NCI-H524 (cell line): ENCODE results near the gene CSN3.
"Not testable (repeated sequence)": the region's sequence is repeated elsewhere in the genome, so short reads cannot be mapped to it uniquely, and the experiment has no call there.

ENCODE experiments used
- DNase-seq, 2 experiments: peaks; one replicate each; lab custom pipeline; 2025; lab: John Stamatoyannopoulos, UW

Gene CSN3

GRCh38 chr4:70242297-70242696, at the start of gene CSN3:
CSN3 (plus strand) TSS chr4:70242597; CDS start chr4:70244820, 2,223 bp downstream.
- DNase-seq, result not testable (repeated sequence)

GRCh38 chr4:70192895-70193294, 49.5 kb upstream of the CSN3 start:
- no peak for DNase-seq

DNA sequence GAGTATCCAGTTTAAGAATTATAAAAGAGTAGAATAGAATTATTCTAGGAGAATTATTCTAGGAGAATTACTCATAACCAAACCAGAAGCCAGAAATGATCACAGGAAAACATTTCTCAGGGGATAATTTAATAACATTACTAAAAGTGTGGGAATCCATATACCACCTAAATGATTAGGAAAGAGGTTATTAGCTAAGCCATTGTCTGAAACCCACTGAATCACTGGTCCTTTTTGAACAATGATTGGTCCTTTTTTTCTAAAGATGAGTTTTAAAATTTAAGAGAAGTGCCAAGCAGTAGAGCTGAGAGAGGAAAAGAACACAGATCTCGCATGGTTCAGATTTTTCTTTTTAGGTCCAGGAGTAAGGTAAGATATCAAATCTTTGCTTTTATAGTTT, 47.0 kb upstream of the CSN3 start, which contains the start of gene ODAM:
ODAM (plus strand) TSS at position 301 of the 400 bp plus-strand sequence. CDS start 819 bp downstream, outside the sequence.
- no peak for DNase-seq

GRCh38 chr4:70196857-70197256, 45.5 kb upstream of the CSN3 start:
- DNase-seq, result no peak

GRCh38 chr4:70197842-70198241, 44.6 kb upstream of the CSN3 start:
- DNase-seq, result no peak

- no peak for DNase-seq
Measured at GRCh38 chr4:70203601-70204000, 38.8 kb upstream of the CSN3 start.

DNA sequence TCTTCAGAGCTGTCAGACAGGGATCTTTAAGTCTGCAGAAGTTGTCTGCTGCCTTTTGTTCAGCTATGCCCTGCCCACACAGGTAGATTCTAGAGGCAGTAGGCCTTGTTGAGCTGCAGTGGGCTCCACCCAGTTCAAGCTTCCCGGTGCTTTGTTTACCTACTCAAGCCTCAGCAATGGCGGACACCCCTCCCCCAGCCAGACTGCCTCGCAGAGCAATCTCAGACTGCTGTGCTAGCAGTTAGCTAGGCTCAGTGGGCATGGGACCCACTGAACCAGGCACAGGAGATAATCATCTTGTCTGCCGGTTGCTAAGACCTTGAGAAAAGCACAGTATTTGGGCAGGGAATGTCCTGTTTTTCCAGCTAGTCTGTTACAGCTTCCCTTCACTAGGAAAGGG, 29.6 kb upstream of the CSN3 start:
- DNase-seq, result not testable (repeated sequence)

DNA sequence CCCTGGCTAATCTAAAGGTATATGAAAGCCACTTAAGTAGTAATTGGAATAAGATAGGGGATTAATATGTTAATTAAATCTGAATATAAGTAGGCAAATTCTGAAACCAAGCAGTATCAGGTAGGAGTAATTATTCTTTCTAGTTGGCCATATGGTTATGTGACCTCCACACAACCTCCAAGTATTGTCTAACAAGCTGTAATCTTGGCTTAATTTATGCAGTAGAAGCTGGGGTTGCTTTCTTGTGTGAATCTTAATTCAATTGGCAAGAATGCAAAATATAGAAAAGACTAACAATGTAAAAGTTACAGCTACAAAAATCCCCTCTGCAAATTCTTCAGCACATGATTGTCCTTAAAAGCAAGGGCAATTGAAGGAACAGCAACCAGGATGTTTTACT, 26.3 kb upstream of the CSN3 start:
- DNase-seq, result peak in 1 of 2 experiments; percentile 67

- DNase-seq, result peak in 1 of 2 experiments; percentile 16
Measured at GRCh38 chr4:70216550-70216949, 25.8 kb upstream of the CSN3 start.

DNA sequence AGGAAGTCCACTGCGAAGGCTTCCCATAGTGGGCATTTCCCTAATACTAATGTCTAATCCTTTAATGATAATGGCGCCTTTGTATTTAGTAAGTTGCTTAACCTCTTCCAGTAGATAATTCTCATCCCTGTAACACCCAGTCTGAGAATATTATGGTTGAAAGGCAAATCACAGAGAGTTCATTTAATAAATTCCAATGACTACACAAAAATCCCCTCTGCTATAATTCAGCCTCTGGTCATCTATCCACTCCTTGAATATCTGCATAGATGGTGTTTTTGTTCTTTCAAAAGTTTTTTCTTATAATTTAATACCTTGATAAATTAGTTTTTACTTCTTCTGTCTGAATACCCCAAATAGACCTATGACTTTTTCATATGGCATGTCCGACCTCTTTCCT, 21.0 kb upstream of the CSN3 start:
- DNase-seq, result peak in 1 of 2 experiments; percentile 10

DNA sequence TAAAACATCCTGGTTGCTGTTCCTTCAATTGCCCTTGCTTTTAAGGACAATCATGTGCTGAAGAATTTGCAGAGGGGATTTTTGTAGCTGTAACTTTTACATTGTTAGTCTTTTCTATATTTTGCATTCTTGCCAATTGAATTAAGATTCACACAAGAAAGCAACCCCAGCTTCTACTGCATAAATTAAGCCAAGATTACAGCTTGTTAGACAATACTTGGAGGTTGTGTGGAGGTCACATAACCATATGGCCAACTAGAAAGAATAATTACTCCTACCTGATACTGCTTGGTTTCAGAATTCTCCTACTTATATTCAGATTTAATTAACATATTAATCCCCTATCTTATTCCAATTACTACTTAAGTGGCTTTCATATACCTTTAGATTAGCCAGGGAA, 20.6 kb upstream of the CSN3 start:
- peak; percentile 55 to 87 for DNase-seq

- DNase-seq, result no peak
Measured at GRCh38 chr4:70225824-70226223, 16.6 kb upstream of the CSN3 start, which contains the start of gene FDCSP. FDCSP (plus strand) TSS chr4:70226124; CDS start chr4:70231195, 5,071 bp downstream.

GRCh38 chr4:70236125-70236524, 6.3 kb upstream of the CSN3 start:
- DNase-seq, result no peak

GRCh38 chr4:70239131-70239883, 3.1 kb upstream of the CSN3 start:
- DNase-seq, result no peak

- no peak for DNase-seq
Measured at GRCh38 chr4:70239884-70240591, 2.4 kb upstream of the CSN3 start.

GRCh38 chr4:70243091-70243490, 694 bp downstream of the CSN3 start:
- no peak for DNase-seq

- no peak for DNase-seq
Measured at GRCh38 chr4:70251250-70251944, 9.0 kb downstream of the CSN3 start.

DNA sequence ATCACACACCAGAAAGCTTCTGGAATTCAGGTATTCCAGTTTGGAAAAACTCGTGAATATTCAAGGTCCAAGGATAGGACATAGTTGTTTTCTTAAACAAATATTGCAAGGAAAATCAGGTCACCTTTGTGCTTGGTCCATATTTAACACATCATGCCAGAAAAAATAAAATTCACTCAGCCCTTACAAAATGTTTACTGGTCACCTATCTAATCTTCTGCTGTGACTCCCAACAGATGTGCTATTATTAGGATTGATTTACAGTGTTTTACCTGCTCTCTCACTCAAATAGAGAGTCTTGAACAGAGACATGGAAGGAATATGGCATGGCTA, 9.5 kb downstream of the CSN3 start:
- no peak for DNase-seq

GRCh38 chr4:70269674-70270073, 27.3 kb downstream of the CSN3 start:
- peak in 1 of 2 experiments; percentile 45 for DNase-seq

DNA sequence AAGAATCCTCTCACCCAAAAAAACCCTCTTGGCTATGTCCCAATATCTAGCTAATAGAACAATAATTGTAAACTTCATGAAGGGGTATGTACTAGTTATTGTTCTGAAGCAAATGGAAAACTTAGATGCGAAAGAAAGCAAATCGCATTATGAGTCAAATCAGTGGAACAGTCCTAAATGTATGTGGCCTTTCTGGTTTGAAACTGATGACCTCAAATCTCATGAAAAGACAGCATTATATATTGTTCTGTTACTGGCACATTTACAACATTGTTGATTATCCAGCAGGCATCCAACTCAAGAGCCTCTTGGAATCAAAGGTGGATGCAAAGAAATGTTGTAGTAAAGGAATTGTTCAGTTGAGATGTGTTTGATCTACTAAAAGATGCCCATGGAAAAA, 34.7 kb downstream of the CSN3 start:
- no peak for DNase-seq

DNA sequence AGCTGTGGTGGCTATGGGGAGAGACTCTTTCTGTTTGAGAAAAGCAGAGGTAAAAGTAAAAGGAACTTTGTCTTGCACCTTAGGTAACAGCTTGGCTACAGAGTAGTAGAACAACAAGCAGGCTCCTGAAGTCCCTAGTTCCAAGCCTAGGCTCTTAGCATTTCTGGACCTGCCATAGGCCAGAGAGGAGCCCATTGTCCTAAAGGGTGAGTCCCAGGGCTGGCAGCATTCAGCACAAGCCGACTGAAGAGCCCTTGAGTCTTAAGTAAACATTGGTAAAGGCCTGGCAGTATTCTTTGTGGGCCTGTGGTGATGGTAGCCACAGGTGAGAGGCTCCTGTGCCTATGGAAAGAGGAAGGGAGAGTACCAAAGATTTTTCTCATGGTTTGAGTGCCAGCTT, 38.2 kb downstream of the CSN3 start:
- no peak for DNase-seq

- no peak for DNase-seq
Measured at GRCh38 chr4:70288651-70289050, 46.3 kb downstream of the CSN3 start.

- no peak for DNase-seq
Measured at GRCh38 chr4:70291341-70291740, 48.9 kb downstream of the CSN3 start.
